Measurements from ENCODE around the gene TSPAN10.
A peak's percentile ranks its signal among the peaks of the same experiment; 100 is the strongest.

Gene TSPAN10

GRCh38 chr17:81683584-81684441, 46.8 kb downstream of the TSPAN10 start, which contains the start of the genes ARL16 and HGS:
Gene ARL16, minus strand, starts transcription at chr17:81683797. Its CDS starts 44 bp downstream, at chr17:81683753.
Gene HGS, plus strand, starts transcription at chr17:81684011. Its CDS starts 56 bp downstream, at chr17:81684067.
- Histone ChIP-seq H3K4me1 (ENCODE audit: control insufficient read depth, insufficient read depth, low read length) (peaks cover 6% of the 10 kb centered on the region), H3K27me3 (ENCODE audit: control insufficient read depth, insufficient read depth, low read length) (no peaks in the 10 kb centered on the region), H3K36me3 (ENCODE audit: control insufficient read depth, insufficient read depth, low read length) (peaks cover 42% of the 10 kb centered on the region), H3K4me3 (ENCODE audit: low read depth, low read length) (peak within 1 kb of the TSS; percentile 82), H3K9ac (ENCODE audit: low read depth, low read length) (peak within 1 kb of the TSS; percentile 90), H3K9me3 (ENCODE audit: control insufficient read depth, insufficient read depth, low read length) (no peaks in the 10 kb centered on the region)

DNA sequence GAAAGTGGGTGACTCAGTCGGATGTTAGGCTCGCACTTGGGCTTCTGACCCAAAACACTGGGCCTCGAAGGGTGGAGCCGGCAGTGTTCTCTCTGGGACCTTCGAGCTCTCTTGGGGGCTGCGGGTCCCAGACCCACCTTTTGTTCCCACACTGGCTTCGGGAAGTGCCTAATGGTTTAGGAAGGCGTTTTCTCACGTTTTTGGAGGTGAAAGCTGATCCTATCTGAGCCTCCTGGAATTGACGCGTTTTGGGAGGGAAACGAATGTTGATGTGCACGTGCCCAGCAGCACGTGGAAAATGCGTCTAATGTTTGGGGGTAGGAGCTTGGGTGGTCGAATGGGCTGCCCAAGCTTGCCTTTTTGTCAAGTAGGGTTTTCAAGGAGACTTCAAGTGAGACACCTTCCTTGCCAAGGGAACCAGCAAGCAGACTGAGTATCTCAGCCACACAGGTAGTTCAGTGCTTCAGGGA, 47.5 kb downstream of the TSPAN10 start:
- no peaks in the 10 kb centered on the region for H3K27me3 ChIP-seq (ENCODE audit: control insufficient read depth, insufficient read depth, low read length)
- H3K9ac ChIP-seq (ENCODE audit: low read depth, low read length): peak overlapping the region; percentile 41
- H3K9me3 ChIP-seq (ENCODE audit: control insufficient read depth, insufficient read depth, low read length): no peaks in the 10 kb centered on the region
- peak overlapping the region; percentile 82 for H3K4me3 ChIP-seq (ENCODE audit: low read depth, low read length)
- H3K36me3 ChIP-seq (ENCODE audit: control insufficient read depth, insufficient read depth, low read length): peaks cover 49% of the 10 kb centered on the region
- H3K4me1 ChIP-seq (ENCODE audit: control insufficient read depth, insufficient read depth, low read length): peaks cover 6% of the 10 kb centered on the region

- H3K9me3 ChIP-seq (ENCODE audit: control insufficient read depth, insufficient read depth, low read length): no peaks in the 10 kb centered on the region
- peaks cover 55% of the 10 kb centered on the region for H3K36me3 ChIP-seq (ENCODE audit: control insufficient read depth, insufficient read depth, low read length)
- H3K4me1 ChIP-seq (ENCODE audit: control insufficient read depth, insufficient read depth, low read length): peaks cover 6% of the 10 kb centered on the region
- no peak overlapping the region for H3K9ac ChIP-seq (ENCODE audit: low read depth, low read length)
- no peaks in the 10 kb centered on the region for H3K27me3 ChIP-seq (ENCODE audit: control insufficient read depth, insufficient read depth, low read length)
- H3K4me3 ChIP-seq (ENCODE audit: low read depth, low read length): peak overlapping the region; percentile 82
Observed at GRCh38 chr17:81685108-81685507, 48.1 kb downstream of the TSPAN10 start.

DNA sequence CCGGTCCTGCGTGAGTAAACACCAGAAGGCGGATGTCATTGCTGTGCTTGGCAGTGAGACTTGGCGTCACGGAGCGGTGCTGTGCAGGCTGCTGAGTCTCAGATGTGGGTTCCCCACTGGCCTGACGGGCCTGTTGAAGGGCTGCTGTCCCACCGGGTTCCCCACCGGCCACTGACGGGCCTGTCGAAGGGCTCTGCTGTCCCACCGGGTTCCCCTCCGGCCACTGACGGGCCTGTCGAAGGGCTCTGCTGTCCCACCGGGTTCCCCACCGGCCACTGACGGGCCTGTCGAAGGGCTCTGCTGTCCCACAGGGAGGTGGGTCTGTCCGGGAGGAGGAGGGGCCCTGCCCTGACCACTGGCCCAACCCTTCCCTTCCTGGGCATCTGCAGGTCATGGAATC, 49.6 kb downstream of the TSPAN10 start:
- peaks cover 62% of the 10 kb centered on the region for H3K36me3 ChIP-seq (ENCODE audit: control insufficient read depth, insufficient read depth, low read length)
- H3K9ac ChIP-seq (ENCODE audit: low read depth, low read length): no peak overlapping the region
- no peaks in the 10 kb centered on the region for H3K9me3 ChIP-seq (ENCODE audit: control insufficient read depth, insufficient read depth, low read length)
- peaks cover 6% of the 10 kb centered on the region for H3K4me1 ChIP-seq (ENCODE audit: control insufficient read depth, insufficient read depth, low read length)
- no peaks in the 10 kb centered on the region for H3K27me3 ChIP-seq (ENCODE audit: control insufficient read depth, insufficient read depth, low read length)
- H3K4me3 ChIP-seq (ENCODE audit: low read depth, low read length): no peak overlapping the region

DNA sequence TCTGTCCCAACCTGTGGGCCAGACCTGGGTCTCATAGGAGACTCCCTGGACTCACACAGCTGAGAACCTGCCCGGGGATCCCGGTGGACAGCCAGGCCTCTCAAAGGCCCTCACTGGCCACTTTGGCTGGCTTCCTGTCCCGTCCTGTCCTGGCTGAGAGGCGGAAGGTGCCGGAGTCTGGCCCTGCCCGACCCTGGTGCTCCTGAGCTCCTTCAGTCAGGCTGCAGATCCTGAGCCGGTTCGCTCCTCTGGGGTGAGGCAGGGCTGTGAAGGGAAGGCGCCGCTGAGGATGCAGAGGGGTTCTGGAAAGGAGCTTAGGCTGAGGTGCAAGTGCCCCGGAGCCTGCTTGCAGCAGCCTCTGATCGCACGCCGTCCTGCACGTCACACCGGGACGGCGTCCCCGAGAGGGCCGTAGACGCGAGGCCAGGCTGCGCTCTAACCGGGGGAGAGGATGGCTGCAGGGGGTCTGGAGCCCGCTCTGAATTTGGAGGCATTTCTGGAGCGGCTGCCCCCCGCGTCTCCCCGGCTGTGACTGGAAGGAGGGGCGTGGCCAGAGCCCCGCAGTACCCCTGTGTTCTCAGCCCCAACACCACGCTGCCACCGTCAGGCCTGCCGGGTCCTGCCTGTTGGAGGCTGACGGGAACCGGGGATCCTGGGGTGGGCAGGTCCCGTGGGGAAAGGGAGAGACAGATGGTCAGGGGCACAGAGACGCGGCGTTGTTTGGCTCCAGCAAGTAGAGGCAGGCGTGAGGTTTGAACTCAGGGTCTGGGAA, 51.0 kb downstream of the TSPAN10 start:
- Histone ChIP-seq H3K9me3 (ENCODE audit: control insufficient read depth, insufficient read depth, low read length) (no peaks in the 10 kb centered on the region), H3K4me3 (ENCODE audit: low read depth, low read length) (no peak overlapping the region), H3K36me3 (ENCODE audit: control insufficient read depth, insufficient read depth, low read length) (peaks cover 68% of the 10 kb centered on the region), H3K27me3 (ENCODE audit: control insufficient read depth, insufficient read depth, low read length) (no peaks in the 10 kb centered on the region), H3K9ac (ENCODE audit: low read depth, low read length) (no peak overlapping the region), H3K4me1 (ENCODE audit: control insufficient read depth, insufficient read depth, low read length) (peaks cover 6% of the 10 kb centered on the region)

DNA sequence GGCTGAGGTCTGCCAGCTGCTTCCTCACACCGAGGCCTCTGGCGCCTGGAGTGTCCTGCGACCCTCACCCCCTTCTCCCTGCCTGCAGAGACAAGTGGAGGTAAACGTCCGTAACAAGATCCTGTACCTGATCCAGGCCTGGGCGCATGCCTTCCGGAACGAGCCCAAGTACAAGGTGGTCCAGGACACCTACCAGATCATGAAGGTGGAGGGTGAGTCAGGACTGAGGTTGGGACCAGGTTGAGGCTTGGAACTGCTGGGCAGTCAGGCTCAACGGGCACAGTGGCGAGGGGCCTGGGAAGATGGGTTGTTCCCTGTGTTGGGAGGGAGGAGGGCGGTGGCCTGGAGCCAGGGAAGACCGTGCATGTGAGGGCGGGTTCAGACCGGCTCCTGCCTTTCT, 51.6 kb downstream of the TSPAN10 start:
- Histone ChIP-seq H3K4me3 (ENCODE audit: low read depth, low read length) (no peak overlapping the region), H3K9me3 (ENCODE audit: control insufficient read depth, insufficient read depth, low read length) (no peaks in the 10 kb centered on the region), H3K27me3 (ENCODE audit: control insufficient read depth, insufficient read depth, low read length) (no peaks in the 10 kb centered on the region), H3K9ac (ENCODE audit: low read depth, low read length) (no peak overlapping the region), H3K36me3 (ENCODE audit: control insufficient read depth, insufficient read depth, low read length) (peaks cover 69% of the 10 kb centered on the region), H3K4me1 (ENCODE audit: control insufficient read depth, insufficient read depth, low read length) (peaks cover 6% of the 10 kb centered on the region)

GRCh38 chr17:81690066-81690465, 53.1 kb downstream of the TSPAN10 start:
- no peak overlapping the region for H3K9ac ChIP-seq (ENCODE audit: low read depth, low read length)
- no peaks in the 10 kb centered on the region for H3K9me3 ChIP-seq (ENCODE audit: control insufficient read depth, insufficient read depth, low read length)
- no peak overlapping the region for H3K4me3 ChIP-seq (ENCODE audit: low read depth, low read length)
- no peaks in the 10 kb centered on the region for H3K4me1 ChIP-seq (ENCODE audit: control insufficient read depth, insufficient read depth, low read length)
- peaks cover 82% of the 10 kb centered on the region for H3K36me3 ChIP-seq (ENCODE audit: control insufficient read depth, insufficient read depth, low read length)
- no peaks in the 10 kb centered on the region for H3K27me3 ChIP-seq (ENCODE audit: control insufficient read depth, insufficient read depth, low read length)

- Histone ChIP-seq H3K27me3 (ENCODE audit: control insufficient read depth, insufficient read depth, low read length) (no peaks in the 10 kb centered on the region), H3K9me3 (ENCODE audit: control insufficient read depth, insufficient read depth, low read length) (no peaks in the 10 kb centered on the region), H3K4me1 (ENCODE audit: control insufficient read depth, insufficient read depth, low read length) (no peaks in the 10 kb centered on the region), H3K36me3 (ENCODE audit: control insufficient read depth, insufficient read depth, low read length) (peaks cover 81% of the 10 kb centered on the region), H3K9ac (ENCODE audit: low read depth, low read length) (no peak overlapping the region), H3K4me3 (ENCODE audit: low read depth, low read length) (no peak overlapping the region)
Observed at GRCh38 chr17:81690549-81690948, 53.6 kb downstream of the TSPAN10 start.

DNA sequence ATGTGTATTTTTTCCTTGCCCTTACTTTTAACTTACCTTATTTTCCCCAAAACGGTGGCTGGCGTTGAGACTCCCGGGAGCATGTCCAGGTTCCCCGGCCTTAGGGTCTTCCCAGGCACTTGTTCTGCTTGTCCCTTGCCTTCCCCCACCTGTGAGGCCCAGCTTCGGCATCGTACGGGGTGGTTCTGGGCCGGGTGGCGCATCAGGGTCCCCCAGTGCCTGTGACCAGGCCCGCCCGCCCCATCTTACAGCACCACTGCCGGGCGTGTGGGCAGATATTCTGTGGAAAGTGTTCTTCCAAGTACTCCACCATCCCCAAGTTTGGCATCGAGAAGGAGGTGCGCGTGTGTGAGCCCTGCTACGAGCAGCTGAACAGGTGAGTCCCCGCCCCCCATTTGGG, 54.2 kb downstream of the TSPAN10 start:
- no peaks in the 10 kb centered on the region for H3K27me3 ChIP-seq (ENCODE audit: control insufficient read depth, insufficient read depth, low read length)
- no peaks in the 10 kb centered on the region for H3K9me3 ChIP-seq (ENCODE audit: control insufficient read depth, insufficient read depth, low read length)
- no peak overlapping the region for H3K4me3 ChIP-seq (ENCODE audit: low read depth, low read length)
- H3K9ac ChIP-seq (ENCODE audit: low read depth, low read length): no peak overlapping the region
- peaks cover 80% of the 10 kb centered on the region for H3K36me3 ChIP-seq (ENCODE audit: control insufficient read depth, insufficient read depth, low read length)
- no peaks in the 10 kb centered on the region for H3K4me1 ChIP-seq (ENCODE audit: control insufficient read depth, insufficient read depth, low read length)

- Histone ChIP-seq H3K27me3 (ENCODE audit: control insufficient read depth, insufficient read depth, low read length) (no peaks in the 10 kb centered on the region), H3K36me3 (ENCODE audit: control insufficient read depth, insufficient read depth, low read length) (peaks cover 80% of the 10 kb centered on the region), H3K4me1 (ENCODE audit: control insufficient read depth, insufficient read depth, low read length) (no peaks in the 10 kb centered on the region), H3K4me3 (ENCODE audit: low read depth, low read length) (no peak overlapping the region), H3K9ac (ENCODE audit: low read depth, low read length) (no peak overlapping the region), H3K9me3 (ENCODE audit: control insufficient read depth, insufficient read depth, low read length) (no peaks in the 10 kb centered on the region)
Observed at GRCh38 chr17:81691608-81692007, 54.6 kb downstream of the TSPAN10 start.

DNA sequence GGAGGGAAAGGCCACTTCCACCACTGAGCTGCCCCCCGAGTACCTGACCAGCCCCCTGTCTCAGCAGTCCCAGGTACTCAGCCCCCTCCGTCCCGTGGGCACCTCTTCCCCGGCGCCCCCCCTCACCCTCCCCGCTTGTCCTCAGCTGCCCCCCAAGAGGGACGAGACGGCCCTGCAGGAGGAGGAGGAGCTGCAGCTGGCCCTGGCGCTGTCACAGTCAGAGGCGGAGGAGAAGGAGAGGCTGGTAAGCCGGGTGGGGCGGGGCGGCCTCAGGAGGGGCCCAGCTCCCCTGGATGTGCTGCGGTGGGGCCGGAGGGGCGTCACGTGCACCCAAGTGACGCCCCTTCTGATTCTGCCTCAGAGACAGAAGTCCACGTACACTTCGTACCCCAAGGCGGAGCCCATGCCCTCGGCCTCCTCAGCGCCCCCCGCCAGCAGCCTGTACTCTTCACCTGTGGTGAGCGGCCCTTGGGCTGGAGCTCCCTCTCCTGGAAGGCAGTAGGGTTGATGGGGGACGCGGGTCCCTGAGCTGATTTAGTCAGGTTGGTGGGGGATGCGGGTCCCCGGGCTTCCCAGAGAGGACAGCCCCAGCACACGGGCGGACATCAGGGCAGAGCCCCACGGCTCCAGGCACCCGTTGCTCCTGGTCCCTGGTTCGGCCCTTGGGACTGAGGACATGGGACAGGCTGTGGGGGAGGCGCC, 56.7 kb downstream of the TSPAN10 start:
- no peak overlapping the region for H3K4me3 ChIP-seq (ENCODE audit: low read depth, low read length)
- no peaks in the 10 kb centered on the region for H3K4me1 ChIP-seq (ENCODE audit: control insufficient read depth, insufficient read depth, low read length)
- H3K9me3 ChIP-seq (ENCODE audit: control insufficient read depth, insufficient read depth, low read length): no peaks in the 10 kb centered on the region
- no peak overlapping the region for H3K9ac ChIP-seq (ENCODE audit: low read depth, low read length)
- H3K36me3 ChIP-seq (ENCODE audit: control insufficient read depth, insufficient read depth, low read length): peaks cover 69% of the 10 kb centered on the region
- no peaks in the 10 kb centered on the region for H3K27me3 ChIP-seq (ENCODE audit: control insufficient read depth, insufficient read depth, low read length)
